Activated CD4-positive, alpha-beta memory T cell treated with anti-CD3 and anti-CD28 coated beads, Interleukin-2, amount 10 ng/mL, durations not matched to agents 7 days and 5 days (primary cell): ENCODE results near the gene PYGB. TPM values are rescaled to one million over a fixed set of nuclear protein-coding genes. Genes with fewer than 3 reads are reported as not detected.

Source experiments
- CTCF ChIA-PET: fragments of 350-600 bp; sonication (Branson Sonifier 250); formaldehyde crosslinking; loops from one replicate; lab custom pipeline; 2021; ENCODE audit warnings: antibody characterized with exemption, inconsistent platforms; lab: Charles Lee
- POLR2A ChIA-PET: fragments of 350-600 bp; sonication (Branson Sonifier 250); formaldehyde crosslinking; loops from one replicate; lab custom pipeline; 2021; ENCODE audit warnings: antibody characterized with exemption; lab: Charles Lee
- DNase-seq: peaks from one replicate; pipeline ENCODE4 v3.0.0-alpha.2; 2020
- H3K27ac Mint-ChIP-seq: one replicate; pipeline ENCODE4 v1.8.0; 2021; ENCODE audit warnings: mild to moderate bottlenecking, mixed read lengths
- H3K27me3 Mint-ChIP-seq: one replicate; pipeline ENCODE4 v1.8.0; 2021; ENCODE audit warnings: mixed read lengths
- H3K36me3 Mint-ChIP-seq: one replicate; pipeline ENCODE4 v1.8.0; 2021; ENCODE audit warnings: low read depth, mixed read lengths
- H3K4me1 Mint-ChIP-seq: one replicate; pipeline ENCODE4 v1.8.0; 2021; ENCODE audit warnings: mixed read lengths
- H3K4me3 Mint-ChIP-seq: one replicate; pipeline ENCODE4 v1.8.0; 2021; ENCODE audit warnings: mild to moderate bottlenecking, mixed read lengths
- H3K9me3 Mint-ChIP-seq: one replicate; pipeline ENCODE4 v1.8.0; 2021; ENCODE audit warnings: mixed read lengths
- total RNA-seq, 2 experiments: library from RNA; stranded (reverse); gene quantifications; one replicate each; pipeline ENCODE4 v1.2.3, GENCODE V29; 2021

Gene PYGB
- total RNA-seq, 2 experiments from 2014 or later, result 28.4 to 29.8 TPM

GRCh38 chr20:25209400-25209799 is 38.5 kb upstream of the PYGB start:
- ChIA-PET POLR2A (no interaction called here), CTCF (no interaction called here)
- Mint-ChIP-seq H3K4me3 (no peak overlapping the region), H3K9me3 (no peaks in the 10 kb centered on the region), H3K4me1 (no peaks in the 10 kb centered on the region), H3K27me3 (no peaks in the 10 kb centered on the region), H3K36me3 (peaks cover 11% of the 10 kb centered on the region), H3K27ac (no peak overlapping the region)
- DNase-seq, result no peak

GRCh38 chr20:25209911-25210310 is 38.0 kb upstream of the PYGB start:
- ChIA-PET CTCF (interaction anchor here (1.6 kb wide), 1 partner anchor 119 kb away, joined by 4 read pairs; no protein-coding TSS in a partner anchor), POLR2A (no interaction called here)
- no peak for DNase-seq
- peaks cover 11% of the 10 kb centered on the region for H3K36me3 Mint-ChIP-seq
- H3K9me3 Mint-ChIP-seq, result no peaks in the 10 kb centered on the region
- H3K27ac Mint-ChIP-seq, result no peak overlapping the region
- H3K4me1 Mint-ChIP-seq, result no peaks in the 10 kb centered on the region
- H3K4me3 Mint-ChIP-seq, result no peak overlapping the region
- no peaks in the 10 kb centered on the region for H3K27me3 Mint-ChIP-seq

DNA sequence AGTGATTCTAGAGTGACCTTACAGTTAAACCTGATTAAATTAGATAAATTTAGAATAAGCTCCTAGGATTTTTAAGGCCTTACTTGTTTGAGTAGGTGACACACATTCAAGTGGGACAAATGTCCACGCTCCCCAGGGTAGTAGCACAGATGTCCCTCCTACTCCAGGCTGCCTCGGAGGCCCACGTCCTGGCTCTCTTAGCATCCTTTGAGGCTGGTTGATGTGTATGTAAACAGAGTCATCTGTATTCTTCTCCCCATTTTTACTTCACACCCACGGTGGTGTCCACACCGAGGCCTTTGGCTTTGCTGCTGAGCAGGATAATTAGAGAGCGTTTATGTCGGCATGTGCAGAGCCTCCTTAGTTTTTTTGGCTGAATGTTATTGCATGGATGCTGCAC is 36.6 kb upstream of the PYGB start:
- H3K27ac Mint-ChIP-seq, result no peak overlapping the region
- H3K36me3 Mint-ChIP-seq, result peaks cover 11% of the 10 kb centered on the region
- no peaks in the 10 kb centered on the region for H3K27me3 Mint-ChIP-seq
- POLR2A ChIA-PET, result no interaction called here
- DNase-seq, result no peak
- no peaks in the 10 kb centered on the region for H3K9me3 Mint-ChIP-seq
- H3K4me1 Mint-ChIP-seq, result no peaks in the 10 kb centered on the region
- CTCF ChIA-PET, result interaction anchor here (1.6 kb wide), 1 partner anchor 120 kb away, joined by 4 read pairs; no protein-coding TSS in a partner anchor
- H3K4me3 Mint-ChIP-seq, result no peak overlapping the region

DNA sequence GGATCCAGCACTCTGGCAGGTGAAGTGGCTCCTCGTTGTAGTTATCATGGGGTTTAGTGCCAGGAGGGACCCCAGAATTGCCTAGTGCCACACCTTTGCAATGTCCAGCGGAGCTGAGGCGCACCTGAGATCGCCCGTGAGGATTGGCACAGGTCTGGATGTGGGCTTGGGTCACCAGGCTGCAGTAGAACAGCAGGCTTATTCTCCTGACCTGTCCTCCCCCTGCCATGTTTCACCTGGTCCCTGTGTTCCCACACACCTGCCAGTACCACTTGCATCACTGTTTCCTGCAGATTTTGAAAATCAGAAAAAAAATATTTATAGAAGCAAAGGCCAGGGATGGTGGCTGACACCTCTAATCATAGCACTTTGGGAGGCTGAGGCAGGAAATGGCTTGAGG is 35.6 kb upstream of the PYGB start:
- H3K4me1 Mint-ChIP-seq, result no peaks in the 10 kb centered on the region
- POLR2A ChIA-PET, result no interaction called here
- H3K9me3 Mint-ChIP-seq, result no peaks in the 10 kb centered on the region
- H3K4me3 Mint-ChIP-seq, result no peak overlapping the region
- no peak overlapping the region for H3K27ac Mint-ChIP-seq
- DNase-seq, result no peak
- peaks cover 12% of the 10 kb centered on the region for H3K36me3 Mint-ChIP-seq
- CTCF ChIA-PET, result no interaction called here
- H3K27me3 Mint-ChIP-seq, result no peaks in the 10 kb centered on the region

DNA sequence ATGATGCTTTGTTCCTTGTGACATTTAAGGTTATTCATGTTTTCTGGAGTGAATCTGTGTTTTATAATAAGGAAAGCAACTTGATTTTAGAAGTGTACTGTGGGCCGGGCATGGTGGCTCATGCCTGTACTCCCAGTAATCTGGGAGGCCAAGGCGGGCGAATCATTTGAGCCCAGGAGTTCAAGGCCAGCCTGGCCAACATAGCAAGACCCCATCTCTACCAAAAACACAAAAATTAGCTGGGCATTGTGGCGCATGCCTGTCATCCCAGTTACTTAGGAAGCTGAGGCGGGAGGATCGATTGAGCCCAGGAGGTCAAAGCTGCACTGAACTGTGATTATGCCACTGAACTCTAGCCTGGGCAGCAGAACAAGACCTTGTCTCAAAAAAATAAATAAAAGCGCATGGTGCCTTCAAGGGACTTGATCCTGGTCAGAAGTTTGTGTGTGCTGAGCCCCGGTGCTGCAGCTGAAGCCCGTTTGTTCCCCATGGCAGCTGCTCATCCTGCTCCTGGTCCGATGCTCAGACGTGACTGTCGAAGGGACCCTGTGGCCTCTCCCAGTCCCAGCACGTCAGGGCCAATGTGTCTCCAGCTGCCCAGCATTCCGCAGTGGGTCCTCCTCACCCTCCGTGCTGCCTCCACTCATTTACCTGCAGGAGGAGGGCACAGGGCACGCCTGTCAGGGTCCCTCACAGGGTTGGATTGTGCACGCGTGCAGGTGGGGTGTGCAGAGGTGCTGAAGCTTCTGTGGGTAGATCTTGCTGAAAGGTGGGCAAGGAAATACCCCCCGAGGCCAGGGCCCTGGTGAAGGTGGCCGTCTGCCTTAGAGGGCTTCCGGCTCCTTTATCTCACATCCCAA is 34.1 kb upstream of the PYGB start:
- Mint-ChIP-seq H3K4me1 (no peaks in the 10 kb centered on the region), H3K4me3 (no peak overlapping the region), H3K27me3 (no peaks in the 10 kb centered on the region), H3K27ac (no peak overlapping the region), H3K36me3 (peaks cover 14% of the 10 kb centered on the region), H3K9me3 (no peaks in the 10 kb centered on the region)
- ChIA-PET CTCF (interaction anchor here (0.6 kb wide), 1 partner anchor 210 kb away, joined by 4 read pairs; no protein-coding TSS in a partner anchor), POLR2A (no interaction called here)
- DNase-seq, result no peak

DNA sequence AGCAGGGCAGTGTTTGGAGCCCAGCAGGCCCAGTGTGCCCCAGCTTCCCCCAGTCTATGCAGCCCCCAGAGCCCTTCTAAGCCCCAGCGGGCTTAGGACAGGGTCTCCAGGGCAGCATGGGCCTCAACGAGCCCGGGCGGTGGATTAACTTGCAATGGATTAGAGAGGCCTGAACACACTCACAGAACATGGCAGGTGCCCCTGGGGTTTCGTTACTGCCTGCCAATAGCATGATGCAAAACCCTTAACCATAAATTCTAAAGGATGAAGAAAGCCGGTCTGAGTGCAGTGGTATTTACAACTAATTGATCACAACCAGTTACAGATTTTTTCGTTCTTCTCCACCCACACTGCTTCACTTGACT is 33.5 kb upstream of the PYGB start:
- Mint-ChIP-seq H3K27me3 (no peaks in the 10 kb centered on the region), H3K9me3 (no peaks in the 10 kb centered on the region), H3K4me3 (no peak overlapping the region), H3K36me3 (peaks cover 14% of the 10 kb centered on the region), H3K4me1 (no peaks in the 10 kb centered on the region), H3K27ac (no peak overlapping the region)
- POLR2A ChIA-PET, result no interaction called here
- CTCF ChIA-PET, result no interaction called here
- DNase-seq, result no peak

DNA sequence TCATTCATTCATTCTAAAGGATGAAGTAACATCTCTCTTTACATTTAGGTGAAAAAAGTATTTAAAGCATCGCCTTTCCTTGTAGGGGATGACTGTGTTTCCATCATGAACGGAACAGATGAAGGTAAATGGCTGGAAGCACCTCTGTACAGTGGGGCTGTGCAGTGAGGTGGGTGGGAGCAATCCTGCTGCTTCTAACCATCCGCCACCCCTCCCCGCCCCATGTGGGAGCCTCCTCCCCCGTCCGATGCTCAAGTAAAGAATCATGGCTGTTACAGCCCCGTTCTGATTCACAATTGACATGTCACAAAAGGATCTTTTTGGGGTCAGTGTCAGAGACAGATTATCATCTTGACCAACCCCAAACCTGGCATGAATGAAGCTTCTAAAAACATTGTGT is 33.1 kb upstream of the PYGB start:
- Mint-ChIP-seq H3K27me3 (no peaks in the 10 kb centered on the region), H3K27ac (no peak overlapping the region), H3K9me3 (no peaks in the 10 kb centered on the region), H3K4me1 (no peaks in the 10 kb centered on the region), H3K36me3 (peaks cover 14% of the 10 kb centered on the region), H3K4me3 (no peak overlapping the region)
- CTCF ChIA-PET, result no interaction called here
- no peak for DNase-seq
- POLR2A ChIA-PET, result no interaction called here

DNA sequence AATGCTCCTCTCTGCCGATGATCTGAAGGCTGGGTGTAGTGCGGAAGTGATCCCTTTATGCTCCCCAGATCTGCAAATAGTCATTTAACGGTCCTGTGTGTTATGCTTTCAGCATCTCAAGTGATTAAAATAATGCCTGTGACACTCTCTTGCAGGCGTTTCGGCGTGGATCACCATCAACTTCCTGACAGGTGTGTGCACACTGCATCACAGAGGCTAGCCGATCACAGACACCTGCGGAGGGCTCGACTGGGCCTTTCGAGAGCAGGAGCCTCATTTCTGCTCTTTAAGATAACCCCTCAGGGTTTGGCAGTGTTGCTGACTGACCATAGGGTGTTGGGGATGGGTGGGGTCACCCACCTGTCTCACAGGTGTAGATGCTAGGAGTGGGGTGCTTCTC is 32.4 kb upstream of the PYGB start:
- Mint-ChIP-seq H3K36me3 (peaks cover 14% of the 10 kb centered on the region), H3K4me1 (no peaks in the 10 kb centered on the region), H3K4me3 (no peak overlapping the region), H3K27me3 (no peaks in the 10 kb centered on the region), H3K9me3 (no peaks in the 10 kb centered on the region), H3K27ac (no peak overlapping the region)
- ChIA-PET CTCF (no interaction called here), POLR2A (no interaction called here)
- DNase-seq, result no peak

GRCh38 chr20:25216199-25216945 is 31.5 kb upstream of the PYGB start:
- H3K27me3 Mint-ChIP-seq, result no peaks in the 10 kb centered on the region
- DNase-seq, result no peak
- POLR2A ChIA-PET, result no interaction called here
- H3K4me1 Mint-ChIP-seq, result no peaks in the 10 kb centered on the region
- no peaks in the 10 kb centered on the region for H3K9me3 Mint-ChIP-seq
- H3K36me3 Mint-ChIP-seq, result peaks cover 12% of the 10 kb centered on the region
- H3K27ac Mint-ChIP-seq, result no peak overlapping the region
- CTCF ChIA-PET, result no interaction called here
- H3K4me3 Mint-ChIP-seq, result no peak overlapping the region

DNA sequence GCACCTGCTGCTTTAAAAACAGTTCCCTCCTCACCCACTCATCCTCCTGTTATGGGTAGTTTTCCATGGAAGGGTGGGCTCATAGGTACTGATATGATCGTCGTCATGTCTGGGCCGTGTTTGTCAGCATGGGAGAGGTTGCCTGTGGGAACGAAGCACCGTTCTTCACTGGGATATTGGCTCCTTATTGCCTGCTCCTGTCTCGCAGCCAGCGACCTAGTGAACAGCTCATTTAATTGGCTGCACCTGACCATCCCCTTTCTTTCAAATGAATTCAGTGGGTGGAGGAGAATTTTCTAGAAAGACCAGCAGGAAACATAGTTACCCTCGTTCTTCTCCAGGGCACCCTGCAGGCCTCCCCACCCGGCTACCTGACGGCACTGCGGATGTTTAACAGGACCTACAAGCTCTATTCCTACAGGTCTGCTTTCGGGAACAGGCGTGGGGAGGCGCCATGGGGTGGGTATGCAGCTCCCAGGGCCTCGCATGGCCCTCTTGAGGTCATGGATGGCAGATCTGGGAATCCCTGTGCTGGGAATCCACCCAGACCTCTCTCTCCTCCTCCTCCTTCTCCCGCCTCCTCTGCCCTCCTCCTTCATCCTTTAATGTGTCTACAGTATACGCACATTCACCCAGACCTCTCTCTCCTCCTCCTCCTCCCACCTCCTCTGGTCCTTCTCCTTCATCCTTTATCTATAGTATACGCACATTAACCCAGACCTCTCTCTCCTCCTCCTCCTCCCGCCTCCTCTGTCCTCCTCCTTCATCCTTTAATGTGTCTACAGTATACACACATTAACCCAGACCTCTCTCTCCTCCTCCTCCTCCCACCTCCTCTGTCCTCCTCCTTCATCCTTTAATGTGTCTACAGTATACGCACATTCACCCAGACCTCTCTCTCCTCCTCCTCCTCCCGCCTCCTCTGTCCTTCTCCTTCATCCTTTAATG is 30.4 kb upstream of the PYGB start:
- no peak overlapping the region for H3K4me3 Mint-ChIP-seq
- H3K27ac Mint-ChIP-seq, result no peak overlapping the region
- peaks cover 3% of the 10 kb centered on the region for H3K36me3 Mint-ChIP-seq
- DNase-seq, result no peak
- ChIA-PET CTCF (no interaction called here), POLR2A (no interaction called here)
- no peaks in the 10 kb centered on the region for H3K9me3 Mint-ChIP-seq
- no peaks in the 10 kb centered on the region for H3K4me1 Mint-ChIP-seq
- no peaks in the 10 kb centered on the region for H3K27me3 Mint-ChIP-seq

DNA sequence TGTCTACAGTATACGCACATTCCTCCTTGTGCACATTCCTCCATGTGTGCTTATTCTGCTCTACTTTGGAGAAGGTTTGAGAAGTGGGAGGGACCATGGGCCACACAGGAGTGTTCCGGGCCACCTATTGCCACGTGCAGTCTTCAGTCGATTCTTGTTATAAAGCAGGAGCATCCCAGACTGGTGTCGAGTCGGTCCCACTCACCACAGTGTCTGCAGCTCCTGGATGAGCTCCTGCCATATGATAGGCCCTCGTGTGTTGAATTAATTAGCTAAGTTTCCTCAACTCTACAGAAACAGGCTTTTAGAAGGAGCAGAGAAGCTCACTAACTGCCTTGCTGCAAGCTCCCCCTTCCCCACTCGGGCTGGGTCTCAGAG is 29.8 kb upstream of the PYGB start:
- Mint-ChIP-seq H3K27me3 (no peaks in the 10 kb centered on the region), H3K4me3 (no peak overlapping the region), H3K36me3 (peaks cover 3% of the 10 kb centered on the region), H3K4me1 (peaks cover 3% of the 10 kb centered on the region), H3K9me3 (no peaks in the 10 kb centered on the region), H3K27ac (no peak overlapping the region)
- CTCF ChIA-PET, result no interaction called here
- POLR2A ChIA-PET, result no interaction called here
- DNase-seq, result no peak

DNA sequence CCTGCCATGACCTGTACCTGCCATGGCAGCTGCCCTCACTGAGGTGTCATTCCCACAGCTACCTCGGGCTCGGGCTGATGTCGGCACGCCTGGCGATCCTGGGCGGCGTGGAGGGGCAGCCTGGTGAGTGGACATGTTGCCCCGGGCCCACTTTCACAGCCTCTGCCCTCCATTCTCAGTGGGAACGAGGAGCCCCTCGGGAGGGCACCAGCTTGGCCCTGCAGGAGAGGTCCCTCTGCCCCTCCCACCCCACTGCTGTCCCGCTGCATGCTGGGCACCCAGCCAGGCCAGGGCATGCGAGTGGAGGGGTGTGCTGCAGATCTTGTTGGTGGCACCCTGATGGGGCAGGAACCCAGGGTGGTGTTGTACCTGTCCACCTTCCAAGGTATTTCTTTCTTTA is 29.4 kb upstream of the PYGB start:
- Mint-ChIP-seq H3K36me3 (peaks cover 3% of the 10 kb centered on the region), H3K27ac (no peak overlapping the region), H3K9me3 (no peaks in the 10 kb centered on the region), H3K4me1 (peaks cover 6% of the 10 kb centered on the region), H3K27me3 (no peaks in the 10 kb centered on the region), H3K4me3 (no peak overlapping the region)
- ChIA-PET POLR2A (no interaction called here), CTCF (no interaction called here)
- DNase-seq, result no peak

GRCh38 chr20:25219365-25219764 is 28.5 kb upstream of the PYGB start:
- DNase-seq, result no peak
- ChIA-PET CTCF (no interaction called here), POLR2A (no interaction called here)
- no peak overlapping the region for H3K4me3 Mint-ChIP-seq
- peaks cover 9% of the 10 kb centered on the region for H3K4me1 Mint-ChIP-seq
- no peaks in the 10 kb centered on the region for H3K9me3 Mint-ChIP-seq
- no peak overlapping the region for H3K27ac Mint-ChIP-seq
- no peaks in the 10 kb centered on the region for H3K27me3 Mint-ChIP-seq
- H3K36me3 Mint-ChIP-seq, result peaks cover 3% of the 10 kb centered on the region
